Endothelial cell of umbilical vein (primary cell): Measurements from ENCODE around the gene CACNA2D1. TPM values are rescaled to one million over a fixed set of nuclear protein-coding genes. Genes with fewer than 3 reads are reported as not detected.

Source experiments
- BruUV-seq: library from RNA; stranded (reverse); fragments of 400-500 nt; replicated peaks from 2 replicates; lab custom pipeline; 2021; lab: Mats Ljungman, UMichigan
- CTCF ChIA-PET: fragments of 300-600, 350-600 bp; sonication (Branson Sonifier 250); formaldehyde crosslinking; loops from one replicate; lab custom pipeline; 2021; ENCODE audit warnings: antibody characterized with exemption, inconsistent platforms; lab: Charles Lee
- POLR2A ChIA-PET: fragments of 300-600, 350-600 bp; sonication (Branson Sonifier 250); formaldehyde crosslinking; loops from one replicate; lab custom pipeline; 2021; ENCODE audit warnings: antibody characterized with exemption, inconsistent platforms; lab: Charles Lee
- DNase-seq: peaks from one replicate; pipeline ENCODE4 v3.0.0-alpha.2; 2011; ENCODE audit warnings: low read depth, low spot score
- FAIRE-seq: peaks from 2 replicates; lab custom pipeline; 2011; peaks lifted over from hg19 to GRCh38; lab: Jason Lieb, UNC
- H2AFZ ChIP-seq: 2 replicates; pipeline ENCODE4 v1.6.0; 2012; ENCODE audit warnings: low read depth, low read length, control low read depth, inconsistent platforms
- H3K27ac ChIP-seq: 2 replicates; pipeline ENCODE4 v1.5.1; 2011; ENCODE audit warnings: low read depth, mild to moderate bottlenecking, control low read depth, low read length, moderate library complexity; ENCODE audit not compliant: insufficient read depth
- H3K27me3 ChIP-seq, 2 experiments: 2 replicates each; pipeline versions ENCODE4 v1.6.0 to v1.6.1; 2011; ENCODE audit warnings: low read length in 2 of 2, mixed read lengths in 1 of 2; ENCODE audit not compliant: control insufficient read depth in 2 of 2, insufficient read depth in 2 of 2
- H3K36me3 ChIP-seq, 2 experiments: 2 replicates in 1 of 2; 3 replicates in 1 of 2; pipeline ENCODE4 v1.5.1; 2011; ENCODE audit warnings: low read length in 2 of 2, mild to moderate bottlenecking in 1 of 2, moderate library complexity in 1 of 2; ENCODE audit not compliant: control insufficient read depth in 2 of 2, insufficient read depth in 2 of 2; ENCODE audit errors: extremely low read depth in 1 of 2
- H3K4me1 ChIP-seq: 3 replicates; pipeline ENCODE4 v1.5.1; 2011; ENCODE audit warnings: mild to moderate bottlenecking, low read length; ENCODE audit not compliant: control insufficient read depth, insufficient read depth; ENCODE audit errors: extremely low read depth
- H3K4me2 ChIP-seq: 2 replicates; pipeline ENCODE4 v1.6.1; 2011; ENCODE audit warnings: low read length, control low read depth, mixed read lengths; ENCODE audit not compliant: insufficient read depth
- H3K4me3 ChIP-seq, 3 experiments: fragments of 200-600 bp in 1 of 3; sonication (generic), shearing (Covaris generic) in 1 of 3; replicated peaks in 1 of 3; 2 replicates each; pipeline ENCODE4 v1.5.1; 2011 to 2016; ENCODE audit warnings: control low read depth in 3 of 3, low read length in 3 of 3, mild to moderate bottlenecking in 2 of 3, inconsistent platforms in 1 of 3, low read depth in 1 of 3, moderate library complexity in 1 of 3; ENCODE audit not compliant: insufficient read depth in 1 of 3
- H3K79me2 ChIP-seq: 2 replicates; pipeline ENCODE4 v1.6.0; 2012; ENCODE audit warnings: low read length, inconsistent platforms; ENCODE audit not compliant: control insufficient read depth, insufficient read depth
- H3K9ac ChIP-seq: replicated peaks from 2 replicates; pipeline ENCODE3; 2011; ENCODE audit warnings: low read length, control low read depth; ENCODE audit not compliant: insufficient read depth; ENCODE audit errors: extremely low read depth
- H3K9me1 ChIP-seq: replicated peaks from 3 replicates; pipeline ENCODE4 v1.6.0; 2011; ENCODE audit warnings: mild to moderate bottlenecking, low read length; ENCODE audit not compliant: control insufficient read depth, insufficient read depth; ENCODE audit errors: extremely low read depth
- H3K9me3 ChIP-seq: replicated peaks from 2 replicates; pipeline ENCODE4 v1.5.1; 2012; ENCODE audit warnings: low read length, inconsistent platforms; ENCODE audit not compliant: control insufficient read depth, insufficient read depth
- H4K20me1 ChIP-seq: replicated peaks from 2 replicates; pipeline ENCODE3; 2011; ENCODE audit warnings: mild to moderate bottlenecking, low read length; ENCODE audit not compliant: control insufficient read depth, insufficient read depth; ENCODE audit errors: extremely low read depth
- EZH2 ChIP-seq: IDR thresholded peaks from 2 replicates; pipeline ENCODE4 v1.6.1; 2012; ENCODE audit warnings: borderline replicate concordance, low read depth, mild to moderate bottlenecking, moderate library complexity, low read length, inconsistent platforms; ENCODE audit not compliant: severe bottlenecking
- FOS ChIP-seq: IDR thresholded peaks from 2 replicates; pipeline ENCODE4 v1.6.1; 2011; ENCODE audit warnings: mild to moderate bottlenecking, low read length, moderate library complexity, borderline replicate concordance; ENCODE audit not compliant: insufficient read depth
- MYC ChIP-seq: IDR thresholded peaks from one replicate; pipeline ENCODE4 v1.6.1; 2011; ENCODE audit warnings: mild to moderate bottlenecking, low read depth, low read length
- POLR2A ChIP-seq: IDR thresholded peaks from 2 replicates; pipeline ENCODE4 v1.6.1; 2012; ENCODE audit warnings: low read depth, mild to moderate bottlenecking, control low read depth, low read length
- POLR2AphosphoS5 ChIP-seq: IDR thresholded peaks from 2 replicates; pipeline ENCODE4 v1.6.1; 2012; ENCODE audit warnings: low read depth, mild to moderate bottlenecking, control low read depth, low read length, moderate library complexity; ENCODE audit not compliant: insufficient read depth
- dilution Hi-C: fragments of 300-500 bp; cut with MboI; formaldehyde crosslinking; loops from one replicate; pipeline ENCODE4 v1.15.0; 2019; ENCODE audit warnings: low sequenced_read_pairs; ENCODE audit not compliant: extremely low pct_ligation_motif_present
- intact Hi-C: fragments of 100-400 bp; cut with micrococcal nuclease; formaldehyde crosslinking; loops from one replicate; pipeline ENCODE4 v1.10.0; 2022
- polyA plus RNA-seq, 4 experiments: library from polyadenylated mRNA; depleted of rRNA in 3 of 4; stranded (reverse) in 3 of 4; unstranded in 1 of 4; fragments of >200 nt; gene quantifications; 2 replicates each; pipeline versions ENCODE4 v1.2.1 to v1.2.3, GENCODE V29; 2011 to 2012; ENCODE audit warnings: missing spikeins in 1 of 4
- total RNA-seq: library from RNA; stranded (reverse); gene quantifications from 2 replicates; pipeline ENCODE4 v1.2.3, GENCODE V29; 2021
- TF ChIP-seq, protein P1 (sequence below), 2 donors: IDR thresholded peaks; 1 replicate in 1 of 2; 2 replicates in 1 of 2; pipeline ENCODE4 v1.5.1; 2011; ENCODE audit warnings: low read length in 2 of 2, mild to moderate bottlenecking in 2 of 2, moderate library complexity in 2 of 2, control low read depth in 1 of 2, inconsistent platforms in 1 of 2, low read depth in 1 of 2; ENCODE audit not compliant: insufficient read depth in 1 of 2; ENCODE audit errors: extremely low read depth in 1 of 2
- TF ChIP-seq, protein P2 (sequence below): IDR thresholded peaks from 2 replicates; pipeline ENCODE4 v1.6.1; 2011; ENCODE audit not compliant: insufficient read depth, insufficient read length

CACNA2D1 gene
- total and polyA plus RNA-seq, 2 donors (not counting 3 experiments of a cell fraction or from before 2014, with no cell fraction given) = 4.1 to 38.6 TPM

DNA sequence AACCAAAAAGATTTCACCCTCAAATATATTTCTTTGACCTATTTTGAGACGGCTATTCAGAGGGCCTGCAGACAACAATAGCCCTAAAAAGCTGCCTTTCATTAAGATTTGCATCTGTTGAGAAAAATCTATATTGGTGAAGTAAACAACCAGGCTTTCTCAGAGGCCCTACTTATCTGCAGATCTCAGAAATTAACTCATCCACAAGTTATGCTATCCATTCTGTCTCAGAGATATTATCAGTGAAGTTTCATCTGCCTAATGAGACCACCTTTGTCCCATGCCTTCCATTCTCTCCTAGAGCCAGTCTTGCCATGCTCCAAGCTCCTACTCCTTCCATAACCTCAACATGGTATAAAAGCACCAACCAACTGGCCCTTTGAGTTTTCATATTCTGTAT is 130.3 kb downstream of the CACNA2D1 start:
- Histone ChIP-seq H4K20me1 (no peaks in the 10 kb centered on the region), H3K36me3 (no peaks in the 10 kb centered on the region), H3K27me3 (no peaks in the 10 kb centered on the region), H3K4me1 (no peaks in the 10 kb centered on the region), H3K9me1 (no peaks in the 10 kb centered on the region), H3K27ac (no peak overlapping the region), H3K79me2 (no peaks in the 10 kb centered on the region), H3K9me3 (no peaks in the 10 kb centered on the region), H3K9ac (no peak overlapping the region), H2AFZ (no peak overlapping the region), H3K4me3 (no peak overlapping the region), H3K4me2 (no peak overlapping the region)
- no peak for TF ChIP-seq MYC
- TF ChIP-seq POLR2A = no peak
- TF ChIP-seq, protein P1, sequence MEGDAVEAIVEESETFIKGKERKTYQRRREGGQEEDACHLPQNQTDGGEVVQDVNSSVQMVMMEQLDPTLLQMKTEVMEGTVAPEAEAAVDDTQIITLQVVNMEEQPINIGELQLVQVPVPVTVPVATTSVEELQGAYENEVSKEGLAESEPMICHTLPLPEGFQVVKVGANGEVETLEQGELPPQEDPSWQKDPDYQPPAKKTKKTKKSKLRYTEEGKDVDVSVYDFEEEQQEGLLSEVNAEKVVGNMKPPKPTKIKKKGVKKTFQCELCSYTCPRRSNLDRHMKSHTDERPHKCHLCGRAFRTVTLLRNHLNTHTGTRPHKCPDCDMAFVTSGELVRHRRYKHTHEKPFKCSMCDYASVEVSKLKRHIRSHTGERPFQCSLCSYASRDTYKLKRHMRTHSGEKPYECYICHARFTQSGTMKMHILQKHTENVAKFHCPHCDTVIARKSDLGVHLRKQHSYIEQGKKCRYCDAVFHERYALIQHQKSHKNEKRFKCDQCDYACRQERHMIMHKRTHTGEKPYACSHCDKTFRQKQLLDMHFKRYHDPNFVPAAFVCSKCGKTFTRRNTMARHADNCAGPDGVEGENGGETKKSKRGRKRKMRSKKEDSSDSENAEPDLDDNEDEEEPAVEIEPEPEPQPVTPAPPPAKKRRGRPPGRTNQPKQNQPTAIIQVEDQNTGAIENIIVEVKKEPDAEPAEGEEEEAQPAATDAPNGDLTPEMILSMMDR (IDR thresholded peaks at IDR 0.05; ENCODE audit: extremely low read depth in 1 of 2, insufficient read depth in 1 of 2, low read depth in 1 of 2, low read length in 2 of 2) = no peak
- TF ChIP-seq POLR2AphosphoS5 = no peak
- TF ChIP-seq EZH2 = no peak
- TF ChIP-seq, protein P2, sequence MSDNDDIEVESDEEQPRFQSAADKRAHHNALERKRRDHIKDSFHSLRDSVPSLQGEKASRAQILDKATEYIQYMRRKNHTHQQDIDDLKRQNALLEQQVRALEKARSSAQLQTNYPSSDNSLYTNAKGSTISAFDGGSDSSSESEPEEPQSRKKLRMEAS = no peak
- no peak for TF ChIP-seq FOS
- BruUV-seq = no TSS peak
- FAIRE-seq (no peak), DNase-seq (no peak)
- intact Hi-C loops (no loop called here), dilution Hi-C loops (no loop called here)
- ChIA-PET CTCF (interaction anchor here (1.0 kb wide), 1 partner anchor 242 kb away, joined by 3 read pairs; no protein-coding TSS in a partner anchor), POLR2A (no interaction called here)
